Measurements from ENCODE around the gene DNAH11. TPM values are rescaled to one million over a fixed set of nuclear protein-coding genes. Genes with fewer than 3 reads are reported as not detected.

DNAH11 gene
- polyA plus RNA-seq, 1 experiment = not detected

DNA sequence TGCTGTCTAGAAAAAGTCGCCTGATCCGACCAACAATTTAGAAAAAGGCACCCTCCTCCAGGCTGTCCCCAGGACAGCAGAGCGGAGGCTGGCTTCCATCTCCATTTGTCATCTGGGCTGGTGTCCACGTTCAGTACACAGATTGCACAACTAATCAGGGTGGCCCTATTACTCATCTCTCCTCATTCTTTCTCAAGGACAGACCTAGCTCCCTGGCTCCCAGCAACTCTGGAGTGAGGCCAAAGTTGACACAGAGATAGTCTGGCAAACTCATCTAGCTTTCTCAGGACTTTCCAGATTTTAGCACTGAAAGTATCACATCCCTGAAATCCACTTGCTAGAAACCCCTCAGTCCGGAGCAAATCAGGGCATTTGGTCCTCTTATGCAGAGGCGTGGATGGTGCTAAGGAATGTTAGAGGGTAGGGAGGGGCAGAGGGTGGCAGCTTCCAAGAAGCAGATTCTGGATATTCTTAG lies 75.1 kb downstream of the DNAH11 start:
- ChIA-PET POLR2A (no interaction called here), CTCF (no interaction called here)
- DNase-seq (ENCODE audit: low read depth, low spot score) = no peak
- H3K9me3 ChIP-seq (ENCODE audit: control insufficient read depth, insufficient read depth, low read length) = no peaks in the 10 kb centered on the region
- H3K27me3 ChIP-seq (ENCODE audit: control insufficient read depth, insufficient read depth, low read length) = no peaks in the 10 kb centered on the region
- no peak overlapping the region for H3K4me3 ChIP-seq (ENCODE audit: low read depth, low read length)
- TF ChIP-seq, protein P1, sequence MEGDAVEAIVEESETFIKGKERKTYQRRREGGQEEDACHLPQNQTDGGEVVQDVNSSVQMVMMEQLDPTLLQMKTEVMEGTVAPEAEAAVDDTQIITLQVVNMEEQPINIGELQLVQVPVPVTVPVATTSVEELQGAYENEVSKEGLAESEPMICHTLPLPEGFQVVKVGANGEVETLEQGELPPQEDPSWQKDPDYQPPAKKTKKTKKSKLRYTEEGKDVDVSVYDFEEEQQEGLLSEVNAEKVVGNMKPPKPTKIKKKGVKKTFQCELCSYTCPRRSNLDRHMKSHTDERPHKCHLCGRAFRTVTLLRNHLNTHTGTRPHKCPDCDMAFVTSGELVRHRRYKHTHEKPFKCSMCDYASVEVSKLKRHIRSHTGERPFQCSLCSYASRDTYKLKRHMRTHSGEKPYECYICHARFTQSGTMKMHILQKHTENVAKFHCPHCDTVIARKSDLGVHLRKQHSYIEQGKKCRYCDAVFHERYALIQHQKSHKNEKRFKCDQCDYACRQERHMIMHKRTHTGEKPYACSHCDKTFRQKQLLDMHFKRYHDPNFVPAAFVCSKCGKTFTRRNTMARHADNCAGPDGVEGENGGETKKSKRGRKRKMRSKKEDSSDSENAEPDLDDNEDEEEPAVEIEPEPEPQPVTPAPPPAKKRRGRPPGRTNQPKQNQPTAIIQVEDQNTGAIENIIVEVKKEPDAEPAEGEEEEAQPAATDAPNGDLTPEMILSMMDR (IDR thresholded peaks at IDR 0.05; ENCODE audit: low read depth, low read length) = no peak
- no peak overlapping the region for H3K27ac ChIP-seq (ENCODE audit: low read depth, low read length)

DNA sequence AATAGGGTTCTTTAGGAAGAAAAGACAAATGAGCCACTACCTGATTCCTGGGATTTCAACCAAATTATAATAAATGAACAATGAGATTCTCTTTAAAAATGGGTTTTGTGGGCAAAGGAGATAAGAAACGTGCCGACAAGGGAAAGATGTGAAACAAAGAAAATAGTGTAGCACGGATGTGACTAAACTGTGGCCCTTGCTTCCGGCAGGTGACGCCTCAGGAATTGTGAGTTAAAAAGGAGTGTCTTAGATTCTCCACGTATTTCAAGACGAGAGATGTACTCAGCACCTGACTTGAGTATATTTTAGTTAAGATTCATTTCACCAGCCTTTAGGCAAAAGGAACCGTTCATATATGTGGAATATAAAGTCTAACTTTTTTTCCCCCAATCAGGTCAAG lies 75.9 kb downstream of the DNAH11 start:
- H3K4me3 ChIP-seq (ENCODE audit: low read depth, low read length) = no peak overlapping the region
- no peak for DNase-seq (ENCODE audit: low read depth, low spot score)
- H3K9me3 ChIP-seq (ENCODE audit: control insufficient read depth, insufficient read depth, low read length) = no peaks in the 10 kb centered on the region
- TF ChIP-seq, protein P1 (IDR thresholded peaks at IDR 0.05; ENCODE audit: low read depth, low read length) = no peak
- CTCF ChIA-PET = no interaction called here
- no peaks in the 10 kb centered on the region for H3K27me3 ChIP-seq (ENCODE audit: control insufficient read depth, insufficient read depth, low read length)
- POLR2A ChIA-PET = no interaction called here
- H3K27ac ChIP-seq (ENCODE audit: low read depth, low read length) = no peak overlapping the region

DNA sequence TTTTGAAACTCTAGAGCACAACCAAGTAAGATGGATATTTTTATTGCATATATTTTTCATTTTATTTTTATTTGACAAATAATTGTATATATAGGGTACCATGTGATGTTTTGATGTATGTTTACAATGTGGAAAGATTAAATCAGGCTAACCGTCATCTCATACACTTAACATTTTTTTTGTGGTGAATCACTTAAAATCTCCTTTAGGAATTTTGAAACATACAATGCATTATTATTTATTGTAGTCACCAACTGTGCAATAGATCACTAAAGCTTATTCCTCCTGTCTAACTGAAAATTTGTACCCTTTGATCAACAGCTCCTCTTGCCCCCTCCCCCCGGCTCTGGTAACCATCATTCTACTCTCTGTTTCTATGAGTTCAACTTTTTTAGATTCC lies 77.2 kb downstream of the DNAH11 start:
- no peak overlapping the region for H3K27ac ChIP-seq (ENCODE audit: low read depth, low read length)
- H3K27me3 ChIP-seq (ENCODE audit: control insufficient read depth, insufficient read depth, low read length) = no peaks in the 10 kb centered on the region
- ChIA-PET POLR2A (no interaction called here), CTCF (no interaction called here)
- TF ChIP-seq, protein P1 (IDR thresholded peaks at IDR 0.05; ENCODE audit: low read depth, low read length) = no peak
- no peaks in the 10 kb centered on the region for H3K9me3 ChIP-seq (ENCODE audit: control insufficient read depth, insufficient read depth, low read length)
- no peak overlapping the region for H3K4me3 ChIP-seq (ENCODE audit: low read depth, low read length)
- DNase-seq (ENCODE audit: low read depth, low spot score) = no peak

DNA sequence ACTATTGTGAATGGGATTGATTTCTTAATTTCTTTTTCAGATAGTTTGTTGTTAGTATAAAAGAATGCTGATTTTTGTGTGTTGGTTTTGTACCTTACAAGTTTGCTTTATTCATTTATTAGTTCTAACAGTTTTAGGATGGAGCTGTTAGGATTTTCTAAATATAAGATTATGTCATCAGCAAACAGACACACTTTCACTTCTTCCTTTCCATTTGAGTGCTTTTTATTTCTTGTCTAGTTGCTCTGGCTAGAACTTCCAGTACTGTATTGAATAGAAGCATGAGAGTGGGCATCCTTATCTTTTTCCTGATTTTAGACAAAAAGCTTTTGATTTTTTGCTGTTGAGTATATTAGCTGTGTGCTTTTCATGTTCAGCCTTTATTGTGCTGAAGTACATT lies 81.5 kb downstream of the DNAH11 start:
- ChIA-PET POLR2A (no interaction called here), CTCF (no interaction called here)
- Histone ChIP-seq H3K4me3 (ENCODE audit: low read depth, low read length) (no peak overlapping the region), H3K27me3 (ENCODE audit: control insufficient read depth, insufficient read depth, low read length) (no peaks in the 10 kb centered on the region), H3K9me3 (ENCODE audit: control insufficient read depth, insufficient read depth, low read length) (no peaks in the 10 kb centered on the region), H3K27ac (ENCODE audit: low read depth, low read length) (no peak overlapping the region)
- TF ChIP-seq, protein P1 (IDR thresholded peaks at IDR 0.05; ENCODE audit: low read depth, low read length) = no peak
- no peak for DNase-seq (ENCODE audit: low read depth, low spot score)

DNA sequence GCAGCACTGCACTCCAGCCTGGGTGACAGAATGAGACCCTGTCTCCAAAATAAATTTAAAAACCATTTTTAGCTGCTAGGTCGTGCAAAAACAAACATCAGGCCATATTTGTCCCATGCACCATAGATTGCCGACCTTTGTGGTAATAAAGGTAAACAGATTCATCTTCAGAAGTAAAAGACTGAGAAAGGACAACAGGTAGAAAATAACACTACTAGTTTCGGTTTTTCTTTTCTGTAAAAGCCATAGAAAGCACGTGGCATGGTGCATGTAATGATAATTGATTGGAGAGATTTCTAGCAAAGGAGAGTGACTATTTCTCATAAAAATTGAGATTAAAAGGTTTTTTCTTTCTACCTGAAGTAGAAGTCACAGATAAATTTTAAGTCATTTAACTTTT lies 93.9 kb downstream of the DNAH11 start:
- H3K27me3 ChIP-seq (ENCODE audit: control insufficient read depth, insufficient read depth, low read length) = no peaks in the 10 kb centered on the region
- 0 out of 2 replicates have a peak, but pooled peaks cover 3% of the 10 kb centered on the region for H3K9me3 ChIP-seq (ENCODE audit: control insufficient read depth, insufficient read depth, low read length)
- H3K4me3 ChIP-seq (ENCODE audit: low read depth, low read length) = no peak overlapping the region
- H3K27ac ChIP-seq (ENCODE audit: low read depth, low read length) = no peak overlapping the region
- ChIA-PET CTCF (no interaction called here), POLR2A (no interaction called here)
- no peak for DNase-seq (ENCODE audit: low read depth, low spot score)
- TF ChIP-seq, protein P1 (IDR thresholded peaks at IDR 0.05; ENCODE audit: low read depth, low read length) = no peak

Measured in AG04450 (cell line).